Stimulated activated CD4-positive, alpha-beta T cell treated with anti-CD3 and anti-CD28 coated beads, Interleukin-4, amount 100 ng/mL, for 24 hours (primary cell): ENCODE measurements around the gene FAM193B.
A peak's percentile ranks its signal among the peaks of the same experiment; 100 is the strongest.

Experiments used
- DNase-seq: peaks from one replicate; pipeline ENCODE4 v3.0.0-alpha.2; 2020

The FAM193B gene

GRCh38 chr5:177554474-177555111 lies at the start of gene FAM193B:
Gene FAM193B (minus strand): TSS chr5:177554563. CDS start chr5:177554458, 105 bp downstream.
- DNase-seq = peak; percentile 96

GRCh38 chr5:177604116-177604521 lies 49.8 kb upstream of the FAM193B start:
- no peak for DNase-seq

- no peak for DNase-seq
These were observed 49.3 kb upstream of the FAM193B start for GRCh38 chr5:177603631-177604030.

GRCh38 chr5:177602458-177602830 lies 48.1 kb upstream of the FAM193B start:
- no peak for DNase-seq

- no peak for DNase-seq
These were observed 47.5 kb upstream of the FAM193B start for GRCh38 chr5:177601577-177602457.

GRCh38 chr5:177601126-177601525 lies 46.8 kb upstream of the FAM193B start:
- no peak for DNase-seq

GRCh38 chr5:177600508-177601018 lies 46.2 kb upstream of the FAM193B start:
- DNase-seq = no peak

GRCh38 chr5:177599731-177600507 lies 45.6 kb upstream of the FAM193B start, which contains the start of gene B4GALT7:
Gene B4GALT7 (plus strand): TSS chr5:177600132. CDS start chr5:177600211, 79 bp downstream.
- peak; percentile 86 for DNase-seq

- DNase-seq = no peak
These were observed 44.1 kb upstream of the FAM193B start for GRCh38 chr5:177598477-177598876.

GRCh38 chr5:177596775-177597238 lies 42.4 kb upstream of the FAM193B start:
- DNase-seq = no peak

- DNase-seq = no peak
These were observed 41.8 kb upstream of the FAM193B start for GRCh38 chr5:177595991-177596774.

GRCh38 chr5:177595026-177595585 lies 40.7 kb upstream of the FAM193B start:
- no peak for DNase-seq

- no peak for DNase-seq
These were observed 39.7 kb upstream of the FAM193B start for GRCh38 chr5:177594071-177594470.

GRCh38 chr5:177593511-177593910 lies 39.1 kb upstream of the FAM193B start:
- no peak for DNase-seq

- DNase-seq = no peak
These were observed 38.5 kb upstream of the FAM193B start for GRCh38 chr5:177592905-177593304.

- peak; percentile 88 for DNase-seq
These were observed 37.9 kb upstream of the FAM193B start, which contains the start of gene TMED9 for GRCh38 chr5:177592010-177592834. Gene TMED9 (plus strand): TSS chr5:177592203. CDS start chr5:177592215, 12 bp downstream.

GRCh38 chr5:177591690-177592009 lies 37.3 kb upstream of the FAM193B start:
- DNase-seq = no peak

- DNase-seq = no peak
These were observed 36.0 kb upstream of the FAM193B start for GRCh38 chr5:177590406-177590805.

- DNase-seq = no peak
These were observed 34.1 kb upstream of the FAM193B start for GRCh38 chr5:177588413-177588909.

GRCh38 chr5:177578316-177578715 lies 24.0 kb upstream of the FAM193B start:
- no peak for DNase-seq

GRCh38 chr5:177576169-177576568 lies 21.8 kb upstream of the FAM193B start:
- no peak for DNase-seq
